HG03066 (cell line): ENCODE data around the gene RAI2.
"Not testable (repeated sequence)": the region's sequence is repeated elsewhere in the genome, so short reads cannot be mapped to it uniquely, and the experiment has no call there.

Experiments
- ATAC-seq: cut with Tn5 transposase; IDR thresholded peaks from one replicate; pipeline ENCODE4 v1.9.1; 2021; ENCODE audit warnings: low read depth; ENCODE audit not compliant: unreplicated experiment

RAI2 gene

DNA sequence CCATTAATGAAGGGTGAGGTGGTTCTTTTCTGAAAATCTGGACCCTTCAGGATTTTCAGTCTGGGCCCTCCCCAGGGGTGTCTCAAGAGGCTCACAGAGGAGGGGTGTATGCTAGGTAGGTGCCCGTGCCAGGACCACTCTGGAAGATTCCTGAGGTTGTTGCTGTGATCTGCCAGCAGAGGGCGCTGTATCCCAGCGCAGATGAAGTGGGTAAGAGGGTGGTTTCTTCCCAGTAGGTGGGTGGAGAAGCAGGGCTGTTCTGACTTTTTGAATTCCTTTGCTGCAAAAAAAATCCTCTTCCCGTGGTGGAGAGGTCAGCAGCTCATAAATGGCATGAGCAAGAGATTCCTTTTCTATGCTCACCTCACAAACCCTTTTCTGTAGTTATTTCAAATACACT, 72.7 kb downstream of the RAI2 start:
- no peak for ATAC-seq

DNA sequence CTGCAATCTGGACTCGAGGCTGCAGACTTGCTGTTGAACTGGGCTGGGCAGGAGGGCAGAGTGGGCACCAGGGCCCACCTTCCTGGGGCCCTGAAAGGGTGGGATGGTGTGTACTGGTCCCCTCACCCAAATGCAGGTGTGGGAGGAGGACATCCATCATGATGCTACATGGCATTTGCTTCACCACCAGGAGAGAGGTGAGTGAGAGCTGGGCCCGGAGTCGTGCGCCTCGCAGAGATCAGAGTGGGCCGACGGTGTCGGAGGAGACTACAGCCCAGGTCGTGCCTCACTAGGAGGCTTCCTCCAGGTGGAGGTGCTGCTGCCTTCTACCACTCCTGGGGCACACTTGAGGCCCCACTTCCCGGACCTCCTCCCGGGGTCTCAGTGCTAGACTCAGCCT, 73.5 kb downstream of the RAI2 start:
- no peak for ATAC-seq

DNA sequence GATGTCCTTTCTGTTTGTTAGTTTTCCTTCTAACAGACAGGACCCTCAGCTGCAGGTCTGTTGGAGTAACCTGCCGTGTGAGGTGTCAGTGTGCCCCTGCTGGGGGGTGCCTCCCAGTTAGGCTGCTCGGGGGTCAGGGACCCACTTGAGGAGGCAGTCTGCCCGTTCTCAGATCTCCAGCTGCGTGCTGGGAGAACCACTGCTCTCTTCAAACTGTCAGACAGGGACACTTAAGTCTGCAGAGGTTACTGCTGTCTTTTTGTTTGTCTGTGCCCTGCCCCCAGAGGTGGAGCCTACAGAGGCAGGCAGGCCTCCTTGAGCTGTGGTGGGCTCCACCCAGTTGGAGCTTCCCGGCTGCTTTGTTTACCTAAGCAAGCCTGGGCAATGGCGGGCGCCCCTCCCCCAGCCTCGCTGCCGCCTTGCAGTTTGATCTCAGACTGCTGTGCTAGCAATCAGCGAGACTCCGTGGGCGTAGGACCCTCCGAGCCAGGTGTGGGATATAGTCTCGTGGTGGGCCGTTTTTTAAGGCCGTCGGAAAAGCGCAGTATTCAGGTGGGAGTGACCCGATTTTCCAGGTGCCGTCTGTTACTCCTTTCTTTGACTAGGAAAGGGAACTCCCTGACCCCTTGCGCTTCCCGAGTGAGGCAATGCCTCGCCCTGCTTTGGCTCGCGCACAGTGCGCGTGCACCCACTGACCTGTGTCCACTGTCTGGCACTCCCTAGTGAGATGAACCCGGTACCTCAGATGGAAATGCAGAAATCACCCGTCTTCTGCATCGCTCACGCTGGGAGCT, 74.3 kb downstream of the RAI2 start:
- not testable (repeated sequence) for ATAC-seq

DNA sequence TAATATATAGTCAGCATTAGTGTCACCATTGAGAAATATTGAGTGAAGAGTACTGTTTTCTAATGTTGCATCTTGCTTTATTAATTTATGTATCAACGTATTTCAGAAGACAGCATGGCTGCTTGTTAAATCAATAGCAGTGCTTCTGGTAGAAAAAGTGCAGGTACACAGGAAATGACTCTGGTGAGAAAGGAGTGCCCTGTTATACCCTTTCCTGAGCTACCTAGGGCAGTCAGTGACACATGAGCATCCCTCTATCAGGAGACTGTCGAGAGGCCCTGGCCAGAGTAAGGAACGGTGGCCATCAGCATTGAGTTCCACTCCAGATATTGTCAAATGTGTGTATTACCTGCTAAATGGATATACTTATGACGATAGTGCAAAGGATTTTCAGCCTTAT, 81.7 kb downstream of the RAI2 start:
- ATAC-seq: no peak

DNA sequence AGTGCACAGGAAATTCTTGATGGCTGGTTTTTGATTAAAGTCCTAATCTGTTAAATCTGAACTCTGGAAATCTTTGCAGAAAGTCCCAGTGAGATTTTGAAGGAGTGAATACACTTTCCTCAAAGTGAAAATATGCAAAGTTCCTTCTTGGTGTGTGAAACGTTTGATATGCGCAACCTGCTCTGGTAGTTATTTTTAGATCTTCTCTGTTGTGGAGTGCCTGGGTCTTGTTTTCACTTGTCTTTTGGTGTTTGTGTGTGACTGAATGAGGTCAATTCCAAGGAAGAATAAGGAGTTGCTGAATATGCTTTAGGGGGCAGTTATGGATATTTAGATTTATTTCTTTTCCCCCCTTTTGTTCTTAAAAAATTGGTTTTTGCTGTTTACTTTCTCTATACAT, 82.1 kb downstream of the RAI2 start:
- no peak for ATAC-seq

DNA sequence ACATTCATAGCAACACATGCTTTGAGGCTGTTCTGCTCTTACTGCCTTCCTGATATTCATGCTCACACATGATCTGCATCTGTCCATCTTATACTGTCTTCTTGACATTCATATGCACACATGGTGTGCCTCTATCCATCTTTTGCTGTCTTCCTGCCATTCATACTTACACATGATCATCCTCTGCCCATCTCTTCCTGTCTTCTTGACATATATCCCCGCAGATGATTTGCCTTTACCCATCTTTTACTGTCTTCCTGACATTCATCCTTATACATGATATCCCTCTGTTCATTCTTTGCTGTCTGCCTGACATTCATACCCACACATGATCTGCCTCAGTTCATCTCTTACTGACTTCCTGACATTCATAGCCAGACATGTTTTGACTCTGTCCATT, 87.0 kb downstream of the RAI2 start:
- ATAC-seq: no peak

DNA sequence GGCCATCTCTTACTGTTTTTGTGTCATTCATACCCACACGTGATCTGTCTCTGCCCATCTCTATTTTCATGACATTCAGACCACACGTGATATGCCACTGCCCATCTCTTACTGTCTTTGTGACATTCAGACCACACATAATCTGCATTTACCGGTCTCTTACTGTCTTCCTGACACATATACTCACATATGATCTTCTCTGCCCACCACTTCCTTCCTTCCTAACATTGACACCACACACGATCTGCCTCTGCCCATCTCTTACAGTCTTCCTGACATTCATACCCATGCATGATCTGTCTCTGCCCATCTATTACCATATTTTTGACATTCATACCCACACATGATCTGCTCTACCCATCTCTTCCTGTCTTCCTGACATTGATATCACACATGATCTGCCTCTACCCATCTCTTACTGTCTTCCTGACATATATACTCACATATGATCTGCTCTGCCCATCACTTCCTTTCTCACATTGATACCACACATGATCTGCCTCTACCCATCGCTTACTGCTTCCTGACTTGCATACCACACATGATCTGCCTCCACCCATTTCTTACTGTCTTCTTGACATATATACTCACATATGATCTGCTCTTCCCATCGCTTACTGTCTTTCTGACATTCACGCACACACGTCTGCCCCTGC, 87.7 kb downstream of the RAI2 start:
- no peak for ATAC-seq

DNA sequence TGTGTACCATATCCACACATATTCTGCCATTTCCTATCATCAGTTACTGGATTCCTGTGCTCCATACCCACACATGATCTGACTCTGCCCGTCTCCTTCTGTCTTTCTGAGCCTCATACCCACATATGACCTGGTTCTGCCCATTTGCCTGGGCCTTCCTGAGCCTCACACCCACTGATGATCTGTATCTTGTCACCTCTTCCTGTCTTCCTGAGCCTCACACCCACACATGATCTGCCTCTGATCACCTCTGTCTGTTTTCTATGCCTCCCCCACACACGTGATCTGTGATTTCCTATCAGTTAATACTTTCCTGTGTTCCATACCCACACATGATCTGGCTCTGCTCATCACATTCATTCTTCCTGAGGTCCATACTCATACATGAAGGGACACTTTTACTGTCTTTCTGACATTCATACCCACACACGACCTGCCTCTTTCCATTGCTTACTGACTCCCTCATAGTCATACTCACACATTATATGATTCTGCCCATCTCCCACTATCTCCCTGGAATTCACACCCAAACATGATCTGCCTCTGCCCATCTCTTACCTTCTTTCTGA, 91.3 kb downstream of the RAI2 start:
- ATAC-seq: no peak

DNA sequence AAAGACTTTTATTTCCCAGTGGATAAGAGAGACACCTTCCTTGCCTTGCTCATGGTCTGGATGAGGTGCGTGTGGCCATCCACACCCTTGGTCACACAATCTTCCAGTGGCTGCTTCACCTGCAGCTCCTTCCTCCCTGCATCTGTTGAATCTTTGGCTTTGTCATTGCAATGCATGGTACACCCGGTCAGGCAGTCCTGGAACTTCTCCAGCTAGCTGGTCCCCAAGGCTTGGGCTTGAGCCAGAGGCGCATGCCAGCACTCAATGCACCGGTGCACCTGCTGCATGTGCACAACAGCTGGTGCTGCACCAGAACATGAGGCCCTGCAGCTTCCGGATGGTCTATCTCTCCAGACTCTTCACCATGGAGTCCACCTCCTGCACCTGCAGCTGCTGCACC, 92.1 kb downstream of the RAI2 start:
- ATAC-seq: no peak

DNA sequence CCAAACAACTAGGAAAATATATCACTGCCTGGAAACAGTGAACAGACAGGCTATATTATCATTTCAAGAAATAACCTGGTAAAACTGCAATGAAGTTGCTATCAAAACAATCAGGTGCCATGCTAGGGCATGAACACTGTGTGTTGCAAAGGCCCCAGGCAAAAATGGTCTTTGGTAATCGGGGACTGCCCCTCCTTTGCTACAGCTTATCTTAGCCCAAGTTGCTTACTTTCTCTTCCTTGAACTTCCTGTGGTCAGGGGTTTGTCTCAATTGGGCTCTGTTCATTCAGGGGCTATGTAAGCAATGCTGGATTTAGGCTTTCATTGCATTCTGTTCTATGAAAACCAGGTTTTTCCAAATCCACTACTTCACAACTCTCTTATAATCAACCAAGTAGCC, 93.4 kb downstream of the RAI2 start:
- ATAC-seq: no peak

DNA sequence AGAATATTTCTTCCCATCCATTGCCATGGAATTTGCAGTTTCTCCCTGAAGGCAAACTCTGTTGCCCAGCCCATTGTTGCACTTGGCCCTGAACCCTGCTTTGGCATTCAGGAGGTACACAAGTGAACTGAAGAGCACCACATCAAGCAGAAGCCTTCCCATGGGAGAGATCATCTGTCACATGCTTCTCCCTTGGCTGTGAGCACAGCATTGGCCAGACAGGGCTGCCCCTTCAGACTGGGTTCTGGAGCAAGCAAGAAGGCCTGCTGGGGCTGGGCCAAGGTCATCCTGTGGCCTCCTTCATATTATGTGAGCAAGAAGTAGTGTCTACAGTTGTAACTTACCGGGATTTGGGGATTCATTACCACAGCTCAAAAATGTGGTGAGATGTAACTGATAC, 101.1 kb downstream of the RAI2 start:
- no peak for ATAC-seq

DNA sequence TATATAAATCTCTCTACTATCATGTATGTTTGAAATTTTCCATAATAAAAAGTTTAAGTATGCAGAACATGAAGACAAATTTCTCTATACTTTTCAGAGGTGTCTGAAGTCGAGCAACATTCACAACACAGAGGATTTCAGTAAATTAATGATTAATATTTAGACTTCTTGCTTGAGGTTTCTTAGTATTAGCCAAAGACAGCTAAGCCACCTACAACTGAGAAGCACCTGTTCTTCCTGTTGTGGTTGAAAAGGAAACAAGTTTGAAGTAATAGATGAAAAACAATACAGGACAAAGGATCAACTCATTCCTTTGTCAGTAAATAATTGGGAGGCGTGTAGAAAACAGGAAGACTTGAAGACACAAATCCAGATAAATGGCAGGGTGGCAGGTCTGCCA, 102.7 kb downstream of the RAI2 start:
- peak; percentile 92 for ATAC-seq

DNA sequence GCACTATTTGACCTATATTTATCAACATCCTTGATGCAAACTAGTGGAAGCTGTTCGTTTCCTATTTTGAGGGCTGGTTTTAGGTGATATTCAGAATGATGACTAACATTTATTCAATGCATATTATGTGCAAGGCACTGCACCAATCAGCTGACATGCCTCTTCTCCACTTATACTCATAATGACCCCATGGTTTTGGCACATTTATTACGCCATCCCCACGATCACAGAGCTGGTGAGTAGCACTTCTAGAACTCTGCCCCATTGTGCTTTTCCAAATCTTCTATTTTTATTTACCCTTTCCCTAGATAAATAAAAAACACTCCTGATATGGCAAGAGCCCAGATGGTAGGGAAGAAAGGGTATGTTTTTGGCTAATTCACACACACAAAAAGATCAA, 110.7 kb downstream of the RAI2 start:
- no peak for ATAC-seq
